ENCODE measurements around the gene BMPR2. TPM values are rescaled to one million over a fixed set of nuclear protein-coding genes. Genes with fewer than 3 reads are reported as not detected.
"Not testable (repeated sequence)": the region's sequence is repeated elsewhere in the genome, so short reads cannot be mapped to it uniquely, and the experiment has no call there.

The BMPR2 gene
- total and polyA plus RNA-seq, 7 donors, result 2.5 to 74.9 (median 49.9) TPM

- Histone ChIP-seq H3K4me3 (peak overlapping the region; percentile 84 to 98 (median 92)), H3K36me3 (no peaks in the 10 kb centered on the region), H3K4me1 (peaks cover 0 to 59% (median 38%) of the 10 kb centered on the region in 4 donors), H3K9me3 (no peaks in the 10 kb centered on the region), H3K27me3 (no peaks in the 10 kb centered on the region), H3K27ac (peak overlapping the region; percentile 97 to 99 (median 98))
- TF ChIP-seq CTCF (IDR thresholded peaks at IDR 0.05) (no peak), POLR2A (IDR thresholded peaks at IDR 0.05) (no peak), POLR2AphosphoS5 (IDR thresholded peaks at IDR 0.05) (no peak), EP300 (IDR thresholded peaks at IDR 0.05) (no peak)
- intact Hi-C loops (cut with DNase I), result loop anchor here (5.0 to 10.0 kb wide), 3 partner anchors 113 to 636 kb away; partner anchors contain the start of genes FAM117B and NBEAL1
- DNase-seq, result no peak
- WGBS, 2 donors, result 33 to 53% methylated on average over 3 of the region's 3 CpGs
Measured at GRCh38 chr2:202378662-202379358, 2.7 kb downstream of the BMPR2 start.

GRCh38 chr2:202382684-202383083 lies 6.6 kb downstream of the BMPR2 start:
- no peak overlapping the region for H3K27ac ChIP-seq
- H3K9me3 ChIP-seq, result no peaks in the 10 kb centered on the region
- H3K4me3 ChIP-seq, result no peak overlapping the region
- intact Hi-C loops (cut with DNase I), result no loop called here
- no peaks in the 10 kb centered on the region for H3K27me3 ChIP-seq
- WGBS, 2 donors, result 97% methylated on average over 2 of the region's 2 CpGs
- no peak for DNase-seq
- H3K4me1 ChIP-seq, result peaks cover 0 to 79% (median 59%) of the 10 kb centered on the region in 4 donors
- no peak for TF ChIP-seq POLR2A (IDR thresholded peaks at IDR 0.05)
- no peak for TF ChIP-seq CTCF (IDR thresholded peaks at IDR 0.05)
- TF ChIP-seq EP300 (IDR thresholded peaks at IDR 0.05), result no peak
- no peak for TF ChIP-seq POLR2AphosphoS5 (IDR thresholded peaks at IDR 0.05)
- H3K36me3 ChIP-seq, result no peaks in the 10 kb centered on the region

GRCh38 chr2:202386495-202386894 lies 10.4 kb downstream of the BMPR2 start:
- H3K9me3 ChIP-seq; intact Hi-C loops (cut with DNase I); H3K36me3 ChIP-seq; H3K4me3 ChIP-seq; DNase-seq; H3K27me3 ChIP-seq: not testable (repeated sequence)
- peak overlapping the region in 2 of 4 donors; percentile 1 to 45 for H3K27ac ChIP-seq
- WGBS, 2 donors, result 89 to 92% methylated on average over 12 of the region's 12 CpGs
- peaks cover 0 to 51% (median 40%) of the 10 kb centered on the region in 4 donors for H3K4me1 ChIP-seq

GRCh38 chr2:202387608-202388342 lies 11.6 kb downstream of the BMPR2 start:
- TF ChIP-seq EP300 (IDR thresholded peaks at IDR 0.05) (no peak), POLR2A (IDR thresholded peaks at IDR 0.05) (no peak), POLR2AphosphoS5 (IDR thresholded peaks at IDR 0.05) (no peak), CTCF (IDR thresholded peaks at IDR 0.05) (no peak)
- intact Hi-C loops (cut with DNase I), result no loop called here
- no peak overlapping the region for H3K27ac ChIP-seq
- H3K4me1 ChIP-seq, result peaks cover 0 to 41% (median 33%) of the 10 kb centered on the region in 4 donors
- H3K27me3 ChIP-seq, result no peaks in the 10 kb centered on the region
- WGBS, 2 donors, result 76 to 78% methylated on average over 8 of the region's 8 CpGs
- H3K36me3 ChIP-seq, result no peaks in the 10 kb centered on the region
- no peak for DNase-seq
- H3K4me3 ChIP-seq, result no peak overlapping the region
- no peaks in the 10 kb centered on the region for H3K9me3 ChIP-seq

- H3K27ac ChIP-seq, result no peak overlapping the region
- no peak overlapping the region for H3K4me3 ChIP-seq
- H3K4me1 ChIP-seq, result peaks cover 0 to under 1% (median 0%) of the 10 kb centered on the region in 4 donors
- no peaks in the 10 kb centered on the region for H3K27me3 ChIP-seq
- no peaks in the 10 kb centered on the region for H3K9me3 ChIP-seq
- no peak for DNase-seq
- intact Hi-C loops (cut with DNase I), result no loop called here
- no peak for TF ChIP-seq EP300 (IDR thresholded peaks at IDR 0.05)
- TF ChIP-seq CTCF (IDR thresholded peaks at IDR 0.05), result no peak
- no peak for TF ChIP-seq POLR2AphosphoS5 (IDR thresholded peaks at IDR 0.05)
- no peaks in the 10 kb centered on the region for H3K36me3 ChIP-seq
Measured at GRCh38 chr2:202400941-202401340, 24.8 kb downstream of the BMPR2 start.

All from sigmoid colon (tissue), 7 donors.